HG02678 (cell line): ENCODE measurements around the gene ENOSF1.
"Not testable (repeated sequence)": the region's sequence is repeated elsewhere in the genome, so short reads cannot be mapped to it uniquely, and the experiment has no call there.

Experiments used
- ATAC-seq: cut with Tn5 transposase; IDR thresholded peaks from one replicate; pipeline ENCODE4 v1.9.1; 2021; ENCODE audit warnings: mild to moderate bottlenecking, moderate library complexity; ENCODE audit not compliant: unreplicated experiment

Gene ENOSF1

GRCh38 chr18:709771-710170 lies 2.7 kb downstream of the ENOSF1 start:
- no peak for ATAC-seq

GRCh38 chr18:708096-708495 lies 4.3 kb downstream of the ENOSF1 start:
- no peak for ATAC-seq

DNA sequence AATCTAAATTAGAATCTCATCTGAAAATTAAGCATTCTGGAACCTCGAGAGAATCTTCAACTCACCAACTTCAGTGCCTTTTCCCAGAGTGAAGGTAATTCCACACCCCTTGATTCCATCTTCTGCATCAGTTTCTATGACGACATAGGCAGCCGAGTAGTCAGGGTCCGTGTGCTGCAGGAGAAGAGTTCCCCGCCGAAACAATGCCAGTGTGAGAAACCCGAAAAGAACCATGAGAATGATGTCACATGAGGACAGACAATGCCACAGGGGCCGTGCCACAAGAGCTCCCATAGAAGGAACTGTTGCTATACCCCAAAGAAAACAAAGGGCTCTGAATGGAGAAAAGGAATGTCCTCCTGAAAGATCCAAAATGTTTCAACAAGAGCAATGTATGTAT lies 6.0 kb downstream of the ENOSF1 start:
- no peak for ATAC-seq

DNA sequence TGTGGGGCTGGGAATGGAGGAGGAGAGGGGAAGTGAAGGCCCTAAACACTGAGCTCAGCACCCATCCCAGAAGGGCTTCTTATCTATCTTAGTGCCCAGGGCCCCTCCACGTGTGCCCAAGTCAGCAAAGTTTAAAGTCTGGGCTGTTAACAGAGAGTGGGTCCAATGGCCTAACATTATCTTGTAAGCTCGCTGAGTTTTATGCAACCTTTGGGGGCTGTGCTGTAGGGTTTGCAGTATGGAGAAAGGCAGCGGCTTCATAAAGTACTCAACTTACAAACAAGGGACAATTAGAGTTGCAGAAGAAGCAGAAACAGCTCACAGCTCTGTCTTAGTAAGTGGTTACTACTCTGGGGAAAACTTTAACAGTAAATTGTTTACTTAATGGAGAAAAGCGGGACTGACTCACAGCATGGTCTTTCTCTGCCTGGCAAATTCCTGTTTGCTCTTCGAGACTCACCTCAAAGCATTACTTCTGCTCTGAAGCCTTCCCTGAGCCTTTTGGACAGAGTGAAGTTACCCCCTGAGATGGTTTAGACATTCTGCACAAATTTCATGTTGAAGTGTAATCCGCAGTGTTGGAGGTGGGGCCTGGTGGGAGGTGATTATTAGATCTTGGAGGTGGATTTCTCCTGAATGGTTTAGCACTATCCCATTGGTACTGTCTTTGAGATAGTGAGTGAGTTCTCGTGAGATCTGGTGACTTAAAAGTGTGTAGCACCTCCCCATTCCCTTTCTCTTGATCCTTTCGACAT lies 9.0 kb downstream of the ENOSF1 start:
- no peak for ATAC-seq

DNA sequence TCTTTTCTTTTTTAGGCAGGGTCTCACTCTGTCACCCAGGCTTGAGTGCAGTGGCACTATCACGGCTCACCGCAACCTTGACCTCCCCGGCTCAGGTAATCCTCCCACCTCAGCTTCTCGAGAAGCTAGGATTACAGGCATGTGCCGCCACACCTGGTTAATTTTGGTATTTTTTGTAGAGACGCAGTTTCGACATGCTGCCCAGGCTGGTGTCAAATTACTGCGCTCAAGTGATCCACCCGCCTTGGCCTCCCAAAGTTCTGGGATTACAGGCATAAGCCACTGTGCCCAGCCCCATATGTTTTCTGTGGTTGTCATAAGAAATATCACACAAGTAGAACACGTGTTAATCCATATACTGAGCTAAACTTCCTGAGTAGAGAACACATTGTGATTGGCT lies 14.6 kb downstream of the ENOSF1 start:
- no peak for ATAC-seq

- no peak for ATAC-seq
Observed at GRCh38 chr18:697012-697411, 15.4 kb downstream of the ENOSF1 start.

- no peak for ATAC-seq
Observed at GRCh38 chr18:693466-694187, 18.8 kb downstream of the ENOSF1 start.

- no peak for ATAC-seq
Observed at GRCh38 chr18:692824-693223, 19.6 kb downstream of the ENOSF1 start.

DNA sequence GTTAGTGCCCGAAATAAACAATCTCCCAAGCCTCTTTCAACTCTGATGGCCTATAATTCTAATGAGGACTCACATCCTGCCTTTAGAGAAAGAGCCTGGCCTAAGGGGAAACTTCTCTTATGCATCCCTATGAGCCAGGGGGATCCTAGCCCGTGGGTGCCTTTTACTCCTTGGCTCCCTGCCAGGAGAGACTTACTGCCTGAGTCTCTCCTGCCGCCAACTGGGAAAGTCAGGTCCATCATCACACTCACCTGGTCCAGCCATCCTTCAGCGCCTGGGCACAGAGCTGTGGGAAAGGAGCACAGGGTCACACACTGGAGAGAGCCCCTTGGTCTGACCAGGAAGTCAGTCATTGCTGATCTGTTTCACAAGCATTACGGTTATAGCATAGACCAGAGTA lies 24.1 kb downstream of the ENOSF1 start:
- no peak for ATAC-seq

DNA sequence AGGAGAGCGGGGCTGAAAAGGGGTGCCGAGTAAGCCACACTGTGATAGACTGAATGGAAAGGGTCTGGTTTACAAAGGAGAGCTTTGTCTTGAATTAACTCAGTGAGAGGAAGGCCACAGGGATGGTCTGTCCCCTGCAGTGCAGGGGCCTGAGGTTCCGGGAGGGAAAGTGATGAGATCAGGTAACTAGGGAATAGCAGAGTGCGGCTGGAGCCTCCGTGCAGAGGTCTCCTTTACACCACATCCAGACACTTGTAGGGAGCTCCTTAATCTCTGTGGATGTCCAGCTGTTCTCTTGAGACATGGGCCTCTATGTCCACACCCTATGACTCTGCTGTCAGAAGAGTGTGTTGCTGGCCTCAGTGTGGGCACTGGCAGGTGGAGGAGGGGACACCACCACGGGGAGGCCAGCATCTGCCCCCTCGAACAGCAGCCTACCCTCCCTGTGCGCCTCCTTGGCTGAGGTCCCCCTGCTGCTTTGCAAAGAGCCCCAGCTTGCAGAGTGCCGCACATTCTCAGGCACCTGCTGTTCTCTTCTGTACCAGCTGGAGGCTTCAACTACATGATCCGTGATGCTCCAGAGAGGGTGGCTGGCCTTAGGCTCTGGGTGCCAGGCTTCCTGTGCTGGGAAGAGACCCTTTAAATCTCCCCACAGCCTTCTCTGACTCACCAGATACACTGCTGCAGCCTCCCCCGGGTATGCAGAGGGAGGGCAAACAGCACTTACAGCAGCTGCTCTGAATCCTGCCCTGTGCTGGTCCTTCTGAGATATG lies 25.9 kb downstream of the ENOSF1 start:
- no peak for ATAC-seq

GRCh38 chr18:685438-685837 lies 27.0 kb downstream of the ENOSF1 start:
- ATAC-seq: no peak

DNA sequence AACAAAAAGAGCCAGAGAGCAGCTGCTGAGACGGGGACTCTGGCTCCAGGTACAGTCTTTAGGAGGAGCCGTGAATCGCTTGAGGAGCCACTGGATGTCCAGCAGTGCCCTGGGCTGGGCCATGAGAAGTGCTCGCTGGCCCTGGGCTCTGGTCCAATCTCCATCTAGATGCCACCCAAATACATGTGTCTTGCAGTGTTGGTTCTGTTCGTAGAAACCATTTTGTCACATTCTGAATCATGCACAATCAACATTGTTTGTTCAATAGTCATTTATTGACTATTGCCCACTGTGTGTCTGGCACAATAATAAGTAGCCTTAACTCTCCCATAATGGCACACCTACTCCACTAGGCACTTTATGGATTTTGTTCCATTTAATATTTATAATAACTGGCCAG lies 28.9 kb downstream of the ENOSF1 start:
- ATAC-seq: no peak

- ATAC-seq: no peak
Observed at GRCh38 chr18:682833-683232, 29.6 kb downstream of the ENOSF1 start.

GRCh38 chr18:682416-682815 lies 30.0 kb downstream of the ENOSF1 start:
- ATAC-seq: not testable (repeated sequence)

DNA sequence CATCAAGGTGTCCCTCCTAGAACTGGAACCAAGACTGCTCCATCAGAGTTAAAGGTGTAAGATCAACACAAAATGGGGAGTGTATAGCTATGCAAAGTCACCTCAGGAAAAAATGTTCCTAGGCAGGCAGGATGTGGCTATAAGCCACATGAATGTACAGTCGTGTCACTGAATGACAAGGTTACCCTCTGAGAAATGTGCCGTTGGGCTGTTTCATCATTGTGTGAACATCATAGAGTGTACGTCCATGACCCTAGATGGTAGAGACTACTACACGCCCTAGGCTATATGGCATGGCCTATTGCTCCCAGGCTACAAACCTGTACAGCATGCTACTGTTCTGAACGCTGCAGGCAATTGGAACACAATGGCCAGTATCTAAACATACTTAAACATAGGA lies 30.4 kb downstream of the ENOSF1 start:
- no peak for ATAC-seq

DNA sequence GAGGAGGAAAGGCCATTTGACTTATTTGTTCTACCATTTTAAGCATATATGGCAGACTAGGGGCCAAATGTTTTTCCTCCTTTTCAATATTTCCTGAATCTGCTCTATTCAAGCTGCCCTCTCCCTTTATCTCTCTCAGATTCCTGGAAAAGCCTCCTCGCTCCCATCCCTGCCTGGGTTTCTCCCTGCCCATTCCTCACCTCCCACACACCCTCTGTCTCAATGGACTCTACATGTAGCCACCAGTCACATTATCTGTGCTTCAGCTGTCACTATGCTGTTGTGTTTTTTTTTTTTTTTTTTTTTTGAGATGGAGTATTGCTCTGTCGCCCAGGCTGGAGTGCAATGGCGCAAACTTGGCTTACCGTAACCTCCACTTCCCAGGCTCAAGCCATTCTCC lies 32.0 kb downstream of the ENOSF1 start:
- ATAC-seq: no peak

GRCh38 chr18:679516-679915 lies 32.9 kb downstream of the ENOSF1 start:
- no peak for ATAC-seq

DNA sequence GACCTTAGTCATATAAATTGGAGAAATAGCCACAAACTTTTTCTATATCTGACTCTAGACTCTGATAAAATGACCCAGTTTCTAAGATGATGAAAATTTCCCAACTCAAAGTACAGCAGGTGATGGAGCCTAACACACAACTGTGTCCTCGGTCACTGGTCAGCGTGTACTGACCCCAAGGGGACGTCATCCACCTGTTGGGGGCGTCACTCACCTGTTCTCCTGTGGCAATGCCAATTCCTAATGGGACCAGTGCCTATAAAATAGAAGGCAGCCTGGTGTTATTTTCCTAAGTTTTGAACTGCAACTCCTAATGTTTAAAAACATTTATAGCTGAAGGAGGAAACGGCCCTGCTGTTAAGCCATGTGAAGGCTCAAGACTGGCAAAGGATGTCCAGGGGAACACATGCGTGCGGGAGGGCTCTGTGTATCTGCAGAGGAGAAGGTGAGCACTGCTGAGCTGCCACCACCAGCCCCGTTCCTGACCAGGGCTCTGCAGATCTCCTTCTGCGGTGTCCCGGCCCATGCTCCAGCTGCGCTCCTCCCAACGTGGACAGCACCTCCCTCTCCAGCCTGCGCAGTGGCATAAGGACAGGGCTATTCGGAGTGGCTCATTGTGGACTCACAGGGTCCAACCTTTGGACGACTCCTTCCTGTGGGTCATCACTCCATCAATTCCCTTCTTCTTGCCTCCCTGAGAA lies 33.8 kb downstream of the ENOSF1 start:
- no peak for ATAC-seq

DNA sequence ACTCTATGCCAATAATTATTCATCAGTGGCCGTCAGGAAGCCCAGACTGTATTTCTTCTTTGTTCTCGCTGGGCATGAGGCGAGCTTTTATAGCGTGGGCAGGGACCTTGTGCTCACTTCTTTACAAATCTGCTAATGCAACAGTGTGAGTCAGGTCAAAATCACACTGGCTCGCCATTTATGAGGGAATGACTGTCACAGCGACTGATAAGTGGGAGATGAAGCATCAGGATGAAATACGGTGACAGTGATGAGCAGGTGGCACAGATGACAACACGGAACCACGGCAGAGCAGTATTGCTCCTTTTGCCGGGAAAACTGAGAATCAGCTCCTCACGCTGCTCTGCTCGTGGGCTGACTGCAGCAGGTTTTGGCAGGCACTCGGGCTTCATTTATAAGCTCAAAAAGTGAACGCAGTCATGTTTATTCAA lies 34.5 kb downstream of the ENOSF1 start:
- ATAC-seq: no peak

DNA sequence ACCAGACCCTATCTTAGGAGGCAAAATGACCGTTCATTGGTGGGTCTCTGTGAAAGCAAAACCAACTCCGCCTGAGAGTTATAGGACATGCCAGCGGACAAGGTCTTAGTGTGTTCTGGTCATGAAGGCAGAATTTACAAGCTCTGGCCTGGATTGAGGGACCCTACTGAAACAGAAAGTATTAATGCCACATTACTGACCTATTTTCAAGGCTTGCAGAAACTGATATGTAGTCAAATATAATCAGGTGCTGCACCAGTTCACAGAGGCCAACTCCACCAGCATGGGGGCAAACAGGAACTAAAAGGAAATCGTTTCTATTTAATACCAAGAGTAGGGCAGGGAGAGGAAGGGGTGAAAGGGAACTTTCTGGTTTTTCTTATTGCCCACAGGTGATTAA lies 35.3 kb downstream of the ENOSF1 start:
- ATAC-seq: peak; percentile 57

- no peak for ATAC-seq
Observed at GRCh38 chr18:676736-677135, 35.7 kb downstream of the ENOSF1 start.
